Vagina (tissue), 2 donors: ENCODE measurements around the gene DNAH6. TPM values are rescaled to one million over a fixed set of nuclear protein-coding genes. Genes with fewer than 3 reads are reported as not detected.

ENCODE experiments used
- DNase-seq, 2 donors: peaks; one replicate each; pipeline ENCODE4 v3.0.0-alpha.2; 2017; ENCODE audit errors: extremely low spot score in 2 of 2
- H3K27ac ChIP-seq: fragments of 200-600 bp; sonication (generic); one replicate; pipeline ENCODE4 v1.5.1; 2019
- H3K27me3 ChIP-seq: fragments of 200-600 bp; sonication (generic); one replicate; pipeline ENCODE4 v1.5.1; 2019
- H3K36me3 ChIP-seq, 2 donors: fragments of 200-600 bp; sonication (generic); one replicate each; pipeline ENCODE4 v1.5.1; 2017 to 2019
- H3K4me1 ChIP-seq: fragments of 200-600 bp; sonication (generic); one replicate; pipeline ENCODE4 v1.5.1; 2019
- H3K4me3 ChIP-seq, 2 donors: fragments of 200-600 bp; sonication (generic); 1 replicate in 1 of 2; 2 replicates in 1 of 2; pipeline ENCODE4 v1.5.1; 2016 to 2019
- H3K9me3 ChIP-seq: fragments of 200-600 bp; sonication (generic); one replicate; pipeline ENCODE4 v1.5.1; 2019
- CTCF ChIP-seq, 3 experiments: fragments of 450-650 bp in 2 of 3; fragments of 200-600 bp in 1 of 3; sonication (generic) in 1 of 3; IDR thresholded peaks; one replicate each; pipeline ENCODE4 v1.5.1; 2017 to 2019; ENCODE audit warnings: antibody characterized with exemption in 3 of 3, mild to moderate bottlenecking in 2 of 3, moderate library complexity in 2 of 3
- POLR2A ChIP-seq, 2 donors: fragments of 450-650 bp; IDR thresholded peaks; one replicate each; pipeline ENCODE4 v1.6.1; 2017; ENCODE audit warnings: antibody characterized with exemption in 2 of 2, mild to moderate bottlenecking in 2 of 2, moderate library complexity in 2 of 2
- POLR2AphosphoS5 ChIP-seq, 2 donors: sonication (generic); formaldehyde crosslinking; IDR thresholded peaks; one replicate each; pipeline ENCODE4 v1.9.0; 2017; ENCODE audit warnings: antibody characterized with exemption in 2 of 2, mild to moderate bottlenecking in 2 of 2, low read depth in 1 of 2; ENCODE audit not compliant: insufficient read depth in 1 of 2
- intact Hi-C: fragments of 100-400 bp; cut with DNase I; formaldehyde crosslinking; loops from one replicate; pipeline ENCODE4 v1.15.1; 2023
- total RNA-seq: library from RNA; depleted of rRNA; stranded (reverse); fragments of >200 nt; gene quantifications from one replicate; pipeline ENCODE4 v1.2.3, GENCODE V29; 2016

DNAH6 gene
- total RNA-seq, 1 donor from 2014 or later: 0.49 TPM

- no peak overlapping the region for H3K4me3 ChIP-seq
- no peaks in the 10 kb centered on the region for H3K4me1 ChIP-seq
- no peaks in the 10 kb centered on the region for H3K9me3 ChIP-seq
- no peak for TF ChIP-seq POLR2AphosphoS5 (IDR thresholded peaks at IDR 0.05; ENCODE audit: insufficient read depth in 1 of 2, low read depth in 1 of 2)
- no peak for TF ChIP-seq CTCF (IDR thresholded peaks at IDR 0.05)
- no peak for TF ChIP-seq POLR2A (IDR thresholded peaks at IDR 0.05)
- H3K27me3 ChIP-seq: no peaks in the 10 kb centered on the region
- H3K27ac ChIP-seq: no peak overlapping the region
- no peak for DNase-seq
- H3K36me3 ChIP-seq: no peaks in the 10 kb centered on the region
- intact Hi-C loops: no loop called here
Measured at GRCh38 chr2:84729224-84729623, 212.9 kb downstream of the DNAH6 start.

GRCh38 chr2:84731185-84731584, 214.9 kb downstream of the DNAH6 start:
- DNase-seq: no peak
- Histone ChIP-seq H3K27ac (no peak overlapping the region), H3K4me1 (no peaks in the 10 kb centered on the region), H3K36me3 (no peaks in the 10 kb centered on the region), H3K4me3 (no peak overlapping the region), H3K9me3 (no peaks in the 10 kb centered on the region), H3K27me3 (no peaks in the 10 kb centered on the region)
- TF ChIP-seq POLR2AphosphoS5 (IDR thresholded peaks at IDR 0.05; ENCODE audit: insufficient read depth in 1 of 2, low read depth in 1 of 2) (no peak), CTCF (IDR thresholded peaks at IDR 0.05) (no peak), POLR2A (IDR thresholded peaks at IDR 0.05) (no peak)
- intact Hi-C loops: no loop called here

GRCh38 chr2:84732897-84733778, 216.8 kb downstream of the DNAH6 start:
- Histone ChIP-seq H3K27ac (no peak overlapping the region), H3K9me3 (no peaks in the 10 kb centered on the region), H3K27me3 (no peaks in the 10 kb centered on the region), H3K36me3 (no peaks in the 10 kb centered on the region), H3K4me1 (no peaks in the 10 kb centered on the region), H3K4me3 (no peak overlapping the region)
- no peak for DNase-seq
- no peak for TF ChIP-seq POLR2AphosphoS5 (IDR thresholded peaks at IDR 0.05; ENCODE audit: insufficient read depth in 1 of 2, low read depth in 1 of 2)
- TF ChIP-seq POLR2A (IDR thresholded peaks at IDR 0.05): no peak
- intact Hi-C loops: no loop called here

GRCh38 chr2:84735389-84735788, 219.1 kb downstream of the DNAH6 start:
- Histone ChIP-seq H3K4me3 (no peak overlapping the region), H3K36me3 (no peaks in the 10 kb centered on the region), H3K4me1 (no peaks in the 10 kb centered on the region), H3K9me3 (no peaks in the 10 kb centered on the region), H3K27ac (no peak overlapping the region), H3K27me3 (no peaks in the 10 kb centered on the region)
- intact Hi-C loops: no loop called here
- TF ChIP-seq CTCF (IDR thresholded peaks at IDR 0.05): no peak
- TF ChIP-seq POLR2AphosphoS5 (IDR thresholded peaks at IDR 0.05; ENCODE audit: insufficient read depth in 1 of 2, low read depth in 1 of 2): no peak
- no peak for TF ChIP-seq POLR2A (IDR thresholded peaks at IDR 0.05)
- DNase-seq: no peak

- TF ChIP-seq CTCF (IDR thresholded peaks at IDR 0.05) (no peak), POLR2AphosphoS5 (IDR thresholded peaks at IDR 0.05; ENCODE audit: insufficient read depth in 1 of 2, low read depth in 1 of 2) (no peak), POLR2A (IDR thresholded peaks at IDR 0.05) (no peak)
- H3K36me3 ChIP-seq: no peaks in the 10 kb centered on the region
- H3K4me1 ChIP-seq: no peaks in the 10 kb centered on the region
- no peak overlapping the region for H3K27ac ChIP-seq
- H3K4me3 ChIP-seq: no peak overlapping the region
- no peaks in the 10 kb centered on the region for H3K27me3 ChIP-seq
- no peak for DNase-seq
- no peaks in the 10 kb centered on the region for H3K9me3 ChIP-seq
- intact Hi-C loops: no loop called here
Measured at GRCh38 chr2:84741182-84741822, 225.0 kb downstream of the DNAH6 start.
